Activated T-cell treated with anti-CD3 and anti-CD28 coated beads for 48 hours (primary cell): ENCODE data around the gene MLANA.

Source experiments
- DNase-seq: peaks from one replicate; pipeline ENCODE4 v3.0.0-alpha.2; 2020; ENCODE audit warnings: low read depth

Gene MLANA

GRCh38 chr9:5902377-5902776 lies 11.7 kb downstream of the MLANA start:
- DNase-seq: no peak

GRCh38 chr9:5908918-5909317 lies 18.2 kb downstream of the MLANA start:
- DNase-seq: no peak

GRCh38 chr9:5909976-5910375 lies 19.3 kb downstream of the MLANA start:
- DNase-seq: no peak

- no peak for DNase-seq
Measured at GRCh38 chr9:5910413-5911057, 19.8 kb downstream of the MLANA start.

- no peak for DNase-seq
Measured at GRCh38 chr9:5915438-5915837, 24.7 kb downstream of the MLANA start.

GRCh38 chr9:5917273-5917672 lies 26.6 kb downstream of the MLANA start:
- DNase-seq: no peak

- no peak for DNase-seq
Measured at GRCh38 chr9:5917888-5918287, 27.2 kb downstream of the MLANA start.

- no peak for DNase-seq
Measured at GRCh38 chr9:5918460-5918859, 27.8 kb downstream of the MLANA start.

- DNase-seq: no peak
Measured at GRCh38 chr9:5920860-5921328, 30.2 kb downstream of the MLANA start.

- no peak for DNase-seq
Measured at GRCh38 chr9:5922192-5922591, 31.5 kb downstream of the MLANA start.

GRCh38 chr9:5931657-5932056 lies 41.0 kb downstream of the MLANA start:
- no peak for DNase-seq

GRCh38 chr9:5938449-5938848 lies 47.8 kb downstream of the MLANA start:
- no peak for DNase-seq

GRCh38 chr9:5939530-5939929 lies 48.8 kb downstream of the MLANA start:
- DNase-seq: no peak

- DNase-seq: no peak
Measured at GRCh38 chr9:5941214-5941613, 50.5 kb downstream of the MLANA start.

GRCh38 chr9:5945112-5945511 lies 54.4 kb downstream of the MLANA start:
- no peak for DNase-seq

- no peak for DNase-seq
Measured at GRCh38 chr9:5947912-5948311, 57.2 kb downstream of the MLANA start.

- no peak for DNase-seq
Measured at GRCh38 chr9:5949103-5949699, 58.5 kb downstream of the MLANA start.

- DNase-seq: no peak
Measured at GRCh38 chr9:5950261-5950660, 59.6 kb downstream of the MLANA start.

- no peak for DNase-seq
Measured at GRCh38 chr9:5951686-5952211, 61.1 kb downstream of the MLANA start.

GRCh38 chr9:5953743-5954707 lies 63.3 kb downstream of the MLANA start:
- no peak for DNase-seq

GRCh38 chr9:5957166-5957565 lies 66.5 kb downstream of the MLANA start:
- no peak for DNase-seq

GRCh38 chr9:5958273-5958672 lies 67.6 kb downstream of the MLANA start:
- DNase-seq: no peak
